Keratinocyte (primary cell): ENCODE results near the gene SPOP.

Source experiments
- EZH2 ChIP-seq: IDR thresholded peaks from one replicate; pipeline ENCODE4 v1.6.1; 2012; ENCODE audit warnings: inconsistent platforms, mild to moderate bottlenecking, low read length, moderate library complexity
- TF ChIP-seq, protein P1 (sequence below), 3 experiments: IDR thresholded peaks in 1 of 3; conservative IDR thresholded peaks in 1 of 3; optimal IDR thresholded peaks in 1 of 3; 2 replicates in 2 of 3; 3 replicates in 1 of 3; pipeline versions ENCODE3 to v1.5.1; 2011; ENCODE audit warnings: low read length in 3 of 3, mild to moderate bottlenecking in 3 of 3, moderate library complexity in 2 of 3, control low read depth in 1 of 3, inconsistent platforms in 1 of 3; ENCODE audit not compliant: insufficient read depth in 2 of 3; ENCODE audit errors: extremely low read depth in 1 of 3

DNA sequence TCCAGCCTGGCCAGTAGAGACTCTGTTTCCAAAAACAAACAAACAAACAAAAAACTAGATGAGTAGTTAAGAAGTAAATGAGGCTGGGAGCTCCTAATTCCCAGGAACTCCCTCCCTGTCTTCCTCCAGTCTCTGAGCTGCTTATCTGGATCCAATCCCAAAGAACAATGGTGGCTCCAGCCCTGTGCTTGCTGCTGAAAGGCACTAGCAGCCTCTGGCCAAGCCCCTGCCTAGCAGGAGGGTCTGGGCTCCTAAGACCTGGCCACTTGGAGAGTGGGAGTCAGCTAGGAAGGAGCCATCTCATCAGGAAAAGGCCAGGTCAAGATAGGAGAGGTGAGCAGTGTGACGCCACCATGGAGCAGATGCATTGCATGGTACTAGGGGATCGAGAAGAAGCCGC lies 44.2 kb upstream of the SPOP start:
- no peak for TF ChIP-seq EZH2
- TF ChIP-seq, protein P1, sequence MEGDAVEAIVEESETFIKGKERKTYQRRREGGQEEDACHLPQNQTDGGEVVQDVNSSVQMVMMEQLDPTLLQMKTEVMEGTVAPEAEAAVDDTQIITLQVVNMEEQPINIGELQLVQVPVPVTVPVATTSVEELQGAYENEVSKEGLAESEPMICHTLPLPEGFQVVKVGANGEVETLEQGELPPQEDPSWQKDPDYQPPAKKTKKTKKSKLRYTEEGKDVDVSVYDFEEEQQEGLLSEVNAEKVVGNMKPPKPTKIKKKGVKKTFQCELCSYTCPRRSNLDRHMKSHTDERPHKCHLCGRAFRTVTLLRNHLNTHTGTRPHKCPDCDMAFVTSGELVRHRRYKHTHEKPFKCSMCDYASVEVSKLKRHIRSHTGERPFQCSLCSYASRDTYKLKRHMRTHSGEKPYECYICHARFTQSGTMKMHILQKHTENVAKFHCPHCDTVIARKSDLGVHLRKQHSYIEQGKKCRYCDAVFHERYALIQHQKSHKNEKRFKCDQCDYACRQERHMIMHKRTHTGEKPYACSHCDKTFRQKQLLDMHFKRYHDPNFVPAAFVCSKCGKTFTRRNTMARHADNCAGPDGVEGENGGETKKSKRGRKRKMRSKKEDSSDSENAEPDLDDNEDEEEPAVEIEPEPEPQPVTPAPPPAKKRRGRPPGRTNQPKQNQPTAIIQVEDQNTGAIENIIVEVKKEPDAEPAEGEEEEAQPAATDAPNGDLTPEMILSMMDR (optimal IDR thresholded peaks at IDR 0.05 in 1 of 3, IDR thresholded peaks at IDR 0.05 in 1 of 3, conservative IDR thresholded peaks at IDR 0.05 in 1 of 3; ENCODE audit: extremely low read depth in 1 of 3, insufficient read depth in 2 of 3, low read length in 3 of 3): no peak
